ENCODE results near the gene PGF. TPM values are rescaled to one million over a fixed set of nuclear protein-coding genes. Genes with fewer than 3 reads are reported as not detected.
"Not testable (repeated sequence)": the region's sequence is repeated elsewhere in the genome, so short reads cannot be mapped to it uniquely, and the experiment has no call there.

The PGF gene
- 29.2 TPM for polyA plus RNA-seq (2013, experiment 1 of 2; ENCODE audit: insufficient read length)
- 27.8 TPM for polyA plus RNA-seq (2013, experiment 2 of 2; ENCODE audit: insufficient read length)

DNA sequence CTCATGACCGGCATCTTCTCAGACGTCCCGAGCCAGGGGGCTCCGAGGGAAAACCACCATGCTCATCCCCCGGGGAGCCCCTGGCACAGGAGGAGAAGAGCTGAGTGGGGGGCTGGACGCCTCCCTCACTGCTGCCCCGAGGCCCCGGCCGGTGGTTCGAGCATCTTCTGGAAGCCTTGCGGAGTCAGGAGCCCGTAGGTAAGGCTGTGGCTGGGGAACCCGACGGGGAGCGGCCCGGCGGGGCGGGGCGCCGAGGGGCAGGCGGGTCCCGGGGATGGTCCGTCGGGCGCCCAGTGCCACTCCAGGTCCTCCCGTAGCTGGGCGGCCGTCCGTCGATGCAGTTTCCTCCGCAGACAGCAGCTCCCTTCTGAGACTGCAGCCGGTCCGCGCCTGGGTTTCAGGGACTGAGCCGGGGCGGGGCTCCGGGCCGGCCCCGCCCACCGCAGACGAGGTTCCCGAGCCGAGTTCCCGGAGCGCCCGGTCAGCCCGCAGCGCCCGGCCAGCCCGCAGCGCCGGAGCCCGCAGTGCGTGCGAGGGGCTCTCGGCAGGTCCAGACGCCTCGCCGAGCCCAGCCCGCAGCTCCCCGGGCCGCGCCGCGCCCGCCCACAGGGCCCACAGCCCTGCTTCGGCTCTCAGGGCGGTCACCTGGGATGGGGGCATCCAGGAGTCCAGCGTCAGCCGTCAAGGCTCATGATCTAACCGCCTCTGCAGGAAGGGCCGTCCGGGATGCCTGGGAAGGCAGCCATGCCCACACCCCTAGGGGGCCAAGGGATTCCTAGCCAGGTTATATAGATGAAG, at the start of gene PGF:
Gene PGF (minus strand): TSS at position 369 of the 798 bp plus-strand sequence. CDS start 355 bp downstream, at position 14.
- DNase-seq: peak; percentile 62

DNA sequence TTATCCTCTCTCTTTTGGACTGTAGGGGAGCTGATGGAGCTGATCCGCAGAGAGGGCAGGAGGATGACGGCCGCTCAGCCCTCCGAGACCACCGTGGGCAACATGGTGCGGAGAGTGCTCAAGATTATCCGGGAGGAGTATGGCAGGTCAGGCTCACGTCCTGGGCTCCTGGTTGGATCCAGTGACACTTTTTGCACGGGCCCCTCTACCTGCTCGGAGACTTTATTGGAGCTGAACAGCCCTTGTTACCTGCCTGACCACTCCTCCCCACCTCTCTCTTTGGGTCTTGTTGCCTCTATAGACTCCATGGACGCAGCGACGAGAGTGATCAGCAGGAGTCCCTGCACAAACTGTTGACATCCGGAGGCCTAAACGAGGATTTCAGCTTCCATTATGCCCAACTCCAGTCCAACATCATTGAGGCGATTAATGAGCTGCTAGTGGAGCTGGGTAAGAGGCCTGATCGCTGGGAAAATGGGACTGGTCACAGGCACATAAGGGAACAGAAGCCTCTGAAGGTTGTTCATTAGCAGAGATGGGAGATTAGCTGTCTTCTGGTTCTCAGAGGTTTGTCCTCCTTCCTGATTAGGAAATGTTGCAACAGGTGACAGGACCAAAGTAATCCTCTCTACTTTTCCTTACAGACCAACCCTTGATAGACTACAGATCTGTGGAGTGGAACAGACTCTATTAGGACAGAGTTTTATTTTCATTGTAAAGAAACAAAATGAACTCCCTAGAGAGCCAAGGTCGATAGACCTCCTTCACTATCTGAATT, 48.0 kb upstream of the PGF start:
- DNase-seq: no peak

GRCh38 chr14:75002392-75003249, 47.2 kb upstream of the PGF start, which contains the start of gene EIF2B2:
TSS of gene EIF2B2 (plus strand) at chr14:75002921. CDS start at chr14:75002991, 70 bp downstream.
- peak; percentile 97 for DNase-seq

DNA sequence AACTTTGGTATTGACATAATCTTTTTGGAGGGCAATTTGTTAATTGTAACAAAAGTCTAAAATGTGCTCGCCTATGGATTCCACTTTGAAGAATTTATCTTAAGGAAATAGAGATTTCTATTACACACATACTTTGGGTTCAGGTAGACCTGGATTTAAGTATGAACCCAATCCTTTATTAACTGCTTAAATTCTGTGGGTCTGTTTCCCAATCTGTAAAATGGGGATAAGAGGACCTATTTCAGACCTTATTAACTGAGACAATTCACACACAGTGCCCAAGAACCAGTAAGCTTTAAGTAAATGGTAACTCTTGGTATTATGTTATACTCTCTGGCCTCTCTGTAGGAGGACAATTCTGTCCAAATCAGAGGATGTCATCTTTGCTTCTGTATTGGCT, 46.5 kb upstream of the PGF start:
- no peak for DNase-seq

DNA sequence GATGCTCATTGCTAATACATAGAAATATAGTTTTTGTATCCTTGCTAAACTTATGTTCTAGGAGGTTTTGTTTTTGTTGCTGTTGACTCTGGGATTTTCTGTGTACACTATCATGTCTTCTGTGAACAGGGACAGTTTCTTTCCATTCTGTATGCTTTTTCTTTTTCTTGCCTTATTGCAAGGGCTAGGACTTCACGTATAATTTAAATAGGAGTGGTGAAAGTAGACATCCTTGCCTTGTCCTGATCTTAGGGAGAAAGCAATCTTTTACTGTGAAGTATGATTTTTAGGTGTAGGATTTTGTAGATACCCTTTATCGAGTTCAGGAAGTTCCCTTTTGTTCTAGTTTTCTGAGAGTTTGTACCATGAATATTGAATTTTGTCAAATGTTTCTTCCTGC, 45.9 kb upstream of the PGF start:
- no peak for DNase-seq

DNA sequence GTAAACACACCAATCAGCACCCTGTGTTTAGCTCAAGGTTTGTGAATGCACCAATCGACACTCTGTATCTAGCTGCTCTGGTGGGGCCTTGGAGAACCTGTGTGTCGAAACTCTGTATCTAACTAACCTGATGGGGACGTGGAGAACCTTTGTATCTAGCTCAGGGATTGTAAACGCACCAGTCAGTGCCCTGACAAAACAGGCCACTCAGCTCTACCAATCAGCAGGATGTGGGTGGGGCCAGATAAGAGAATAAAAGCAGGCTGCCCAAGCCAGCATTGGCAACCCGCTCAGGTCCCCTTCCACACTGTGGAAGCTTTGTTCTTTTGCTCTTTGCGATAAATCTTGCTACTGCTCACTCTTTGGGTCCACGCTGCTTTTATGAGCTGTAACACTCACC, 40.4 kb upstream of the PGF start:
- not testable (repeated sequence) for DNase-seq

- DNase-seq: not testable (repeated sequence)
These were observed 38.8 kb upstream of the PGF start for GRCh38 chr14:74994182-74994581.

- no peak for DNase-seq
These were observed 33.6 kb upstream of the PGF start for GRCh38 chr14:74988993-74989392.

DNA sequence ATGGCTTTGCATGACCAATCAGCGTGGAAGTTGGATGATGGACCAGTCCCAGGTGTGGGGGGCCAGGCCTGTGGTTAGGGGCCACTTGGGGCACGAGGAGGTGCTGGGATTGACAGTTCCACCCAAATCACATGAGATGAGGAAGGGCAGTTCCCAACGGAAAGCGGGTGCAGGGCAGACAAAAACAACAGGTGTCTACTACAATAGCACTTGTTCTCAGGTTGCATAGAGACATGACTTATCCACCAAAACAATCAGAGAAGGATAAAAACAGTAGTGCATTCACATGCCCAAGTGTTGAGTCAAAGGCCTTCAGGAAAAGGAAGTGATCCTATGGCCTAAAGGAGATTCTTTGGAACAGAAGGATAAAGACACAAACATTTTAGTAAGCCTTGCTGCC, 32.7 kb upstream of the PGF start:
- no peak for DNase-seq

DNA sequence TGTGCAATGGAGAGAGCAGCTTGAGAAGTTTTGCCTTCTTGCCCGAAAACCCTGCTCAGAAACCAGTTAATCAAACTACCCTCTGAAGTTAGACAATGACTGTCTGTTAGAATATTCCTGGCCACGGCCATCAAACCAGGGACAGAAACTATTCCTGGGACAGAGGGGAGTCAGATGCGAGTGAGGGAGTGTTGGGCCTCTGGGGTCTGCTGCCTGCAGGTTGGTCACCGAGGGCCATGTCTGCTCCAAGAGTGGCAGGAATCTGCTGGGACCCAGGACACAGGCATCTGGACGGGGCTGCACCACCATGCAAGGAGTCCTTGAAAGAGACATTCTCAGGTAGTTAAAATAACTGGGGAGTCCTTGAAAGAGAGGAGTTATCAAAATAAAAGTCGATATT, 30.4 kb upstream of the PGF start:
- DNase-seq: no peak

- no peak for DNase-seq
These were observed 29.6 kb upstream of the PGF start for GRCh38 chr14:74985028-74985310.

- no peak for DNase-seq
These were observed 29.0 kb upstream of the PGF start for GRCh38 chr14:74984236-74985027.

DNA sequence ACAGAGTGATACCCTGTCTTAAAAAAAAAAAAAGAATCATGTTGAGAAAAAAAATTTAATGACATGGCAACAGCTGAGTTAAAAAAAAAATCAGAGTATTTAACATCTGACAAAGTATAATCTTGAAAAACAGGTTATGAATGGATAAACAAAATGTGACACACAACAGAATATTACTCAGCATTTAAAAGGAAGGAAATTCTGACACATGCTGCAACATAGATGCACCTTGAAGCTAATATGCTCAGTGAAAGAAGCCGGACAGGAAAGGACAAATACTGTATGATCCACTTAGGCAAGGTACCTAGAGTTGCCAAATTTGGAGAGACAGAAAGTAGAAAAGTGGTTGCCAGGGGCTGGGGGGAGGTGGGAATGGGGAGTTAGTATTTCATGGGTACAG, 27.9 kb upstream of the PGF start:
- no peak for DNase-seq

- DNase-seq: no peak
These were observed 27.3 kb upstream of the PGF start for GRCh38 chr14:74982661-74983060.

GRCh38 chr14:74981833-74982232, 26.4 kb upstream of the PGF start:
- DNase-seq: no peak

DNA sequence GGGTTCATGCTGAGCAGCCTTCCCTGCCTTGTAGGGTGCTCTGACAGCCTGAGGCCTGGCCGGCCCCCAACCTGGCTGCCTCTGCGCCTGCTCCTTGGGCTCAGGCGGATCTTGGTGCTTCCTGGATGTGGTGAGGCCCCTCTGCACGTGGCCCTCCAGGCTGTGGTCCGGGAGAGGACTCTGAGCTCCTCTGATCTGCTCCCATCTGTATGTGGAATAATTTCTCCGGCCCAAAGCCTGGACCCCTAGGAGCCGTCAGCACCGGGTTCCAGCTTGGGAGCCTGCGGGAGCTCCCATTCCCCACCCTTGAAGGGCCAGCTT, 26.0 kb upstream of the PGF start:
- DNase-seq: no peak

GRCh38 chr14:74980731-74981461, 25.5 kb upstream of the PGF start:
- peak; percentile 70 for DNase-seq

DNA sequence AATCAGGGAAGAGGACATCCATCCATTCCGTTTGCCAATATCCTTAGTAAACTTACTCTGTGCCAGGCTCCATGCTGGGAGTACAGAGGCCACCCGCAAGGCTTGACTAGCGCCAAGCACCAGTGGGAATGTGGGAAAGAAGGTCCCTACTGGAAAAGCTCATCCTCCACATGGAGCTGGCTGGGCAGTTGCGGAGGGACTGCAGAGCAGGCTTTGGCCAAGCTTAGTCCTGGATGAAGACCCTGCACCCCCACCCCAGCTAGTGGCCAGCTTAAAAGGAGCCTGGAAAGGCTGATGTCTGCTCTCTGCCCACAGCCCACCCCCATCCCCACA, 25.0 kb upstream of the PGF start:
- DNase-seq: peak; percentile 52

DNA sequence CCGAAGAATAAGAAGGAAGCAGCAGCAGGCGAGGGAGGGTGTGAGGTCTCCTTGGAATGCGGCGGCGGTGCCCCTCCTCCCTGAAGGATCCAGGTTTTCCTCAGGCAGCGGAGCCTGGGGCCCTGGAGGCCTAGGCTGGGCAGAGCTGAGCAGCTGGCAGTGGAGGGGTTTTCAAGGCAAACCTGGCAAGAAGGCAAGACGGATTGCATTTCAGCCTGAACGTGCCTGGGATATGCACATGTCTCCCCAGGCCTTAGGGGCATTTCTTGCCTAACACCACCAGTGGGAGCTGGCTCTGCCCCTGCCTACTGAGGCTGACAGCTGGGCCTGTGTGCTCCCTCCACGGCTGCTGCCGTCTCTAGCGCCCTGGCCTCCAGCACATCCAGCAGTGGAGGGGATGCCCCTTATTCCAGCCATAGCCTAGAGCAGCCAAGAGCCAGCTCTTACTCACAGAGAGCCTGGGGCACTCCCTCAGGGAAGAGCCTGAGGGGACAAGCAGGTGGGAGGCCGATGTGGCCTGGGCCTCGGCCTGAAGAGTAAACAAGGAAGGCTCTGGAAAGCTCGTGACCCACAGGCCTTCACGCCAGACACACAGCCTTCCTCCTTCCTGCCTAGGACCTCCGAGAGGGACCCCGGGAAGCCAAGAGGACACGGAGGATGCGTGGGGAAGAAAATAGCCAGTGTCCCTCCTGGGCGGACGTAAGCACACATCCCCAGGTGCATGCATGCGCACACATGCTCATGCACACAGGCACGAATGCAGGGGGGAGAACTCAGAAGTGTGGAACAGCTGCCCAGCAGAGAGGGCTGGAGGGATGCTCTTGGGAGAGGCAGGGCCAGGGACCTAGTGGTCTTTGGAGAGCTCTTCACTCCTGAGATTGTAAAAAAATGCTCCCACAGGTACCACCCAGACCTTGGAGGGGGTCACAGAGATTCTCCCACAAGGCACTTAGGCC, 24.3 kb upstream of the PGF start:
- peak; percentile 60 for DNase-seq

- no peak for DNase-seq
These were observed 23.6 kb upstream of the PGF start for GRCh38 chr14:74979029-74979428.

Data from fibroblast of skin of scalp (primary cell).